Measurements from ENCODE around the gene B3GNT9. TPM values are rescaled to one million over a fixed set of nuclear protein-coding genes. Genes with fewer than 3 reads are reported as not detected.

B3GNT9 gene
- total RNA-seq, 1 donor from 2014 or later, result 5.1 TPM

DNA sequence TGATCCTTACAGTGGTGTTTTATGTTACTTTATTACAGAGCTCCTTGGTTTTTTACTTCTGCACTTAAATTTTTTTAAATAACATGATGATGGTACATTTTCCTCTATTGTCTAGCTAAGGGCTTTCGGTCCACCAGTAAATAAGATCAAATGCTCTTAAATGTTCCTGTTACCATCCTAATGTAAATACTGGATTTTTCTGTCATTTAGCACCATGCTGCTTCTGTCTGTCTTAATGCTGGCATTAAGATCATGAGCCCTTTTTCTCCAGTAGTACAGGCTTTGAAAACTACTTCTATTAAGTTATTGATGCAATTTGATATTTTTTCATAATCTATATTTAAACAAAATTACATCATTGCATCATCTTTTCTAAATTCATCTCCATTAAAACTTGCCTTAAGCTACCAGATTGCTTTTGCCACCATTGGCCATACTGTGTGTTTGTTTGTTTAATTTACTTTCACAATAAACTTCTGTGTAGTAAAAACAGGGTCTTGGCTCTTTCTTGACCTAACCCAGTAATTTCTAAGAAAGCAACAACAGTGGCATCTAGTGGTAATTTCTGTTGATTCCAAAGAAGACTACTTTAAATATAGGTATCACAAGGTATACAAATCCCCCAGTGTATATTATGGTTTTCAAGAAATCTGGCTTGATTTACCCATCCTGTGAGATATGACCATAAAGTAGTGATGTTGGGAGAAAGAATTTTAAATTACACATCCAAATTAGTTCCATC, 50.1 kb downstream of the B3GNT9 start:
- TF ChIP-seq, protein P1, sequence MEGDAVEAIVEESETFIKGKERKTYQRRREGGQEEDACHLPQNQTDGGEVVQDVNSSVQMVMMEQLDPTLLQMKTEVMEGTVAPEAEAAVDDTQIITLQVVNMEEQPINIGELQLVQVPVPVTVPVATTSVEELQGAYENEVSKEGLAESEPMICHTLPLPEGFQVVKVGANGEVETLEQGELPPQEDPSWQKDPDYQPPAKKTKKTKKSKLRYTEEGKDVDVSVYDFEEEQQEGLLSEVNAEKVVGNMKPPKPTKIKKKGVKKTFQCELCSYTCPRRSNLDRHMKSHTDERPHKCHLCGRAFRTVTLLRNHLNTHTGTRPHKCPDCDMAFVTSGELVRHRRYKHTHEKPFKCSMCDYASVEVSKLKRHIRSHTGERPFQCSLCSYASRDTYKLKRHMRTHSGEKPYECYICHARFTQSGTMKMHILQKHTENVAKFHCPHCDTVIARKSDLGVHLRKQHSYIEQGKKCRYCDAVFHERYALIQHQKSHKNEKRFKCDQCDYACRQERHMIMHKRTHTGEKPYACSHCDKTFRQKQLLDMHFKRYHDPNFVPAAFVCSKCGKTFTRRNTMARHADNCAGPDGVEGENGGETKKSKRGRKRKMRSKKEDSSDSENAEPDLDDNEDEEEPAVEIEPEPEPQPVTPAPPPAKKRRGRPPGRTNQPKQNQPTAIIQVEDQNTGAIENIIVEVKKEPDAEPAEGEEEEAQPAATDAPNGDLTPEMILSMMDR (conservative IDR thresholded peaks at IDR 0.05), result peak; percentile 55
- Mint-ChIP-seq H3K9me3 (no peaks in the 10 kb centered on the region), H3K27me3 (ENCODE audit: low read depth) (no peaks in the 10 kb centered on the region), H3K4me1 (no peaks in the 10 kb centered on the region), H3K27ac (ENCODE audit: unreplicated experiment) (no peak overlapping the region), H3K36me3 (ENCODE audit: low read depth) (peaks cover 4% of the 10 kb centered on the region), H3K4me3 (no peak overlapping the region)
- no peak for DNase-seq (ENCODE audit: low read depth, low spot score)

DNA sequence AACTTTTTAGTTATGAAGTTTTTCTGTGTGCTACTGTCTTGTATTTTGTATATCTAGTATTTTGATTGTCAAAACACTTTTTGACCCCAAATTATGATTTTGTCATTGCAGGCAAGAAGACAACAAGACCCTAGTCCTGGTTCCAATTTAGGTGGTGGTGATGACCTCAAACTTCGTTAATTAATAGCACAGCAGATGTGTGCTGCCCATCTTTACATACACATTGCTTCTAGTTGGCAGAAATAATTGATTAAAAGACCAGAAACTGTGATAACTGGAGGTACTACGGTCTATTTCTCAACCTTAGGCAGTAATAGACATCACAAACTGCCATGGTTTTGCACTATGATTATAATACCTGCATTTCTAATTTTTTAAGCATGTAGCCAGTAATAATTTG, 52.2 kb downstream of the B3GNT9 start:
- TF ChIP-seq, protein P1 (conservative IDR thresholded peaks at IDR 0.05), result no peak
- no peak for DNase-seq (ENCODE audit: low read depth, low spot score)
- Mint-ChIP-seq H3K4me1 (no peaks in the 10 kb centered on the region), H3K9me3 (no peaks in the 10 kb centered on the region), H3K27ac (ENCODE audit: unreplicated experiment) (no peak overlapping the region), H3K27me3 (ENCODE audit: low read depth) (no peaks in the 10 kb centered on the region), H3K4me3 (no peak overlapping the region), H3K36me3 (ENCODE audit: low read depth) (peaks cover 4% of the 10 kb centered on the region)

Other genes with a start within 250 kb of the B3GNT9 start
- not detected in 2 replicates for gene CDH16, start 232.1 kb downstream of the B3GNT9 start, total RNA-seq
- gene RRAD, start 225.5 kb downstream of the B3GNT9 start, total RNA-seq, result 0.20 and 0.54 TPM in 2 replicates
- gene CIAO2B, start 216.6 kb downstream of the B3GNT9 start, total RNA-seq, result 73.8 and 77.5 TPM in 2 replicates
- gene CES2, start 215.5 kb downstream of the B3GNT9 start, total RNA-seq, result 50.1 and 52.5 TPM in 2 replicates
- gene CES3, start 189.7 kb downstream of the B3GNT9 start, total RNA-seq, result 2.4 and 3.2 TPM in 2 replicates
- 1.8 TPM in 2 replicates for gene CES4A, start 162.4 kb downstream of the B3GNT9 start, total RNA-seq
- gene CBFB, start 121.8 kb downstream of the B3GNT9 start, total RNA-seq, result 106 TPM in 2 replicates
- 24.9 and 25.5 TPM in 2 replicates for gene PHAF1, start 41.1 kb downstream of the B3GNT9 start, total RNA-seq
- gene TRADD, start 8.9 kb upstream of the B3GNT9 start, total RNA-seq, result 0.68 and 0.70 TPM in 2 replicates
- 0.44 TPM in 1 of 2 replicates, not detected in the other for gene FBXL8, start 9.0 kb upstream of the B3GNT9 start, total RNA-seq
- gene HSF4, start 13.7 kb upstream of the B3GNT9 start, total RNA-seq, result 1.3 TPM in 1 of 2 replicates, not detected in the other
- 4.5 and 5.8 TPM in 2 replicates for gene NOL3, start 19.5 kb upstream of the B3GNT9 start, total RNA-seq
- gene MATCAP1, start 33.0 kb upstream of the B3GNT9 start, total RNA-seq, result 90.9 and 97.7 TPM in 2 replicates
- 0.30 and 0.44 TPM in 2 replicates for gene EXOC3L1, start 39.1 kb upstream of the B3GNT9 start, total RNA-seq
- gene E2F4, start 41.2 kb upstream of the B3GNT9 start, total RNA-seq, result 89.7 and 97.0 TPM in 2 replicates
- 3.9 and 4.5 TPM in 2 replicates for gene ELMO3, start 48.1 kb upstream of the B3GNT9 start, total RNA-seq
- gene TMEM208, start 76.1 kb upstream of the B3GNT9 start, total RNA-seq, result 35.7 and 36.1 TPM in 2 replicates
- gene FHOD1, start 96.5 kb upstream of the B3GNT9 start, total RNA-seq, result 39.9 and 45.5 TPM in 2 replicates
- 3.3 and 4.4 TPM in 2 replicates for gene SLC9A5, start 98.0 kb upstream of the B3GNT9 start, total RNA-seq
- gene PLEKHG4, start 128.5 kb upstream of the B3GNT9 start, total RNA-seq, result 3.7 and 4.0 TPM in 2 replicates
- 1.1 and 1.3 TPM in 2 replicates for gene KCTD19, start 175.7 kb upstream of the B3GNT9 start, total RNA-seq
- 0.21 TPM in 1 of 2 replicates, not detected in the other for gene LRRC36, start 175.8 kb upstream of the B3GNT9 start, total RNA-seq
- gene TPPP3, start 242.5 kb upstream of the B3GNT9 start, total RNA-seq, result 3.4 and 4.7 TPM in 2 replicates

Measured in neural crest cell (in vitro differentiated cells).